WTC11 (cell line): ENCODE results near the gene NUP62CL.

Experiments used
- CREB1 ChIP-seq: sonication (generic); formaldehyde crosslinking; IDR thresholded peaks from 2 replicates; pipeline ENCODE4 v1.8.0; 2023; ENCODE audit warnings: mild to moderate bottlenecking, missing genetic modification reagents
- E2F1 ChIP-seq: sonication (generic); formaldehyde crosslinking; IDR thresholded peaks from 2 replicates; pipeline ENCODE4 v1.8.0; 2022; ENCODE audit warnings: mild to moderate bottlenecking, missing genetic modification reagents
- HMGA2 ChIP-seq: fragments of 250-450 bp; sonication (Bioruptor Pico); IDR thresholded peaks from 2 replicates; pipeline ENCODE4 v1.4.0; 2021; ENCODE audit warnings: mild to moderate bottlenecking, moderate library complexity
- JUN ChIP-seq: sonication (generic); formaldehyde crosslinking; IDR thresholded peaks from 2 replicates; pipeline ENCODE4 v1.8.0; 2023; ENCODE audit warnings: mild to moderate bottlenecking, missing genetic modification reagents
- OVOL2 ChIP-seq: fragments of 250-450 bp; sonication (Bioruptor Pico); IDR thresholded peaks from 2 replicates; pipeline ENCODE4 v1.9.0; 2021; ENCODE audit warnings: mild to moderate bottlenecking, borderline replicate concordance
- TEAD1 ChIP-seq: sonication (generic); formaldehyde crosslinking; IDR thresholded peaks from 2 replicates; pipeline ENCODE4 v1.8.0; 2022; ENCODE audit warnings: mild to moderate bottlenecking, missing genetic modification reagents
- TEAD4 ChIP-seq: sonication (generic); formaldehyde crosslinking; IDR thresholded peaks from 2 replicates; pipeline ENCODE4 v1.8.0; 2022; ENCODE audit warnings: mild to moderate bottlenecking, missing genetic modification reagents
- TF ChIP-seq, protein P1 (sequence below): fragments of 200-600 bp; IDR thresholded peaks from 2 replicates; pipeline ENCODE4 v1.8.0; 2022; ENCODE audit warnings: antibody characterized with exemption
- TF ChIP-seq, protein P2 (sequence below): sonication (generic); formaldehyde crosslinking; IDR thresholded peaks from 2 replicates; pipeline ENCODE4 v1.8.1; 2023; ENCODE audit warnings: mild to moderate bottlenecking, missing genetic modification reagents
- TF ChIP-seq, protein P3 (sequence below): sonication (generic); formaldehyde crosslinking; IDR thresholded peaks from 2 replicates; pipeline ENCODE4 v1.8.1; 2022; ENCODE audit warnings: missing genetic modification reagents, borderline replicate concordance

GRCh38 chrX:107135965-107136307 lies 70.3 kb downstream of the NUP62CL start:
- TF ChIP-seq, protein P1, sequence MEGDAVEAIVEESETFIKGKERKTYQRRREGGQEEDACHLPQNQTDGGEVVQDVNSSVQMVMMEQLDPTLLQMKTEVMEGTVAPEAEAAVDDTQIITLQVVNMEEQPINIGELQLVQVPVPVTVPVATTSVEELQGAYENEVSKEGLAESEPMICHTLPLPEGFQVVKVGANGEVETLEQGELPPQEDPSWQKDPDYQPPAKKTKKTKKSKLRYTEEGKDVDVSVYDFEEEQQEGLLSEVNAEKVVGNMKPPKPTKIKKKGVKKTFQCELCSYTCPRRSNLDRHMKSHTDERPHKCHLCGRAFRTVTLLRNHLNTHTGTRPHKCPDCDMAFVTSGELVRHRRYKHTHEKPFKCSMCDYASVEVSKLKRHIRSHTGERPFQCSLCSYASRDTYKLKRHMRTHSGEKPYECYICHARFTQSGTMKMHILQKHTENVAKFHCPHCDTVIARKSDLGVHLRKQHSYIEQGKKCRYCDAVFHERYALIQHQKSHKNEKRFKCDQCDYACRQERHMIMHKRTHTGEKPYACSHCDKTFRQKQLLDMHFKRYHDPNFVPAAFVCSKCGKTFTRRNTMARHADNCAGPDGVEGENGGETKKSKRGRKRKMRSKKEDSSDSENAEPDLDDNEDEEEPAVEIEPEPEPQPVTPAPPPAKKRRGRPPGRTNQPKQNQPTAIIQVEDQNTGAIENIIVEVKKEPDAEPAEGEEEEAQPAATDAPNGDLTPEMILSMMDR: no peak
- TF ChIP-seq TEAD1: no peak
- no peak for TF ChIP-seq CREB1 (CRISPR knock-in tag)
- TF ChIP-seq E2F1: no peak
- TF ChIP-seq TEAD4 (CRISPR knock-in tag): no peak
- TF ChIP-seq OVOL2: no peak
- TF ChIP-seq HMGA2 (CRISPR knock-in tag): no peak
- TF ChIP-seq, protein P2, sequence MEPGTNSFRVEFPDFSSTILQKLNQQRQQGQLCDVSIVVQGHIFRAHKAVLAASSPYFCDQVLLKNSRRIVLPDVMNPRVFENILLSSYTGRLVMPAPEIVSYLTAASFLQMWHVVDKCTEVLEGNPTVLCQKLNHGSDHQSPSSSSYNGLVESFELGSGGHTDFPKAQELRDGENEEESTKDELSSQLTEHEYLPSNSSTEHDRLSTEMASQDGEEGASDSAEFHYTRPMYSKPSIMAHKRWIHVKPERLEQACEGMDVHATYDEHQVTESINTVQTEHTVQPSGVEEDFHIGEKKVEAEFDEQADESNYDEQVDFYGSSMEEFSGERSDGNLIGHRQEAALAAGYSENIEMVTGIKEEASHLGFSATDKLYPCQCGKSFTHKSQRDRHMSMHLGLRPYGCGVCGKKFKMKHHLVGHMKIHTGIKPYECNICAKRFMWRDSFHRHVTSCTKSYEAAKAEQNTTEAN: no peak
- no peak for TF ChIP-seq JUN
- TF ChIP-seq, protein P3, sequence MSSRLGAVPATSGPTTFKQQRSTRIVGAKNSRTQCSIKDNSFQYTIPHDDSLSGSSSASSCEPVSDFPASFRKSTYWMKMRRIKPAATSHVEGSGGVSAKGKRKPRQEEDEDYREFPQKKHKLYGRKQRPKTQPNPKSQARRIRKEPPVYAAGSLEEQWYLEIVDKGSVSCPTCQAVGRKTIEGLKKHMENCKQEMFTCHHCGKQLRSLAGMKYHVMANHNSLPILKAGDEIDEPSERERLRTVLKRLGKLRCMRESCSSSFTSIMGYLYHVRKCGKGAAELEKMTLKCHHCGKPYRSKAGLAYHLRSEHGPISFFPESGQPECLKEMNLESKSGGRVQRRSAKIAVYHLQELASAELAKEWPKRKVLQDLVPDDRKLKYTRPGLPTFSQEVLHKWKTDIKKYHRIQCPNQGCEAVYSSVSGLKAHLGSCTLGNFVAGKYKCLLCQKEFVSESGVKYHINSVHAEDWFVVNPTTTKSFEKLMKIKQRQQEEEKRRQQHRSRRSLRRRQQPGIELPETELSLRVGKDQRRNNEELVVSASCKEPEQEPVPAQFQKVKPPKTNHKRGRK (CRISPR knock-in tag): no peak
